Measurements from ENCODE around the gene ZDHHC14. TPM values are rescaled to one million over a fixed set of nuclear protein-coding genes. Genes with fewer than 3 reads are reported as not detected.

ZDHHC14 gene
- total and polyA plus RNA-seq, 8 donors = 3.4 to 25.7 (median 7.4) TPM

GRCh38 chr6:157712585-157713295 lies 331.8 kb downstream of the ZDHHC14 start:
- 90 to 96% (median 92%) methylated on average over 7 to 8 of the region's 8 CpGs for WGBS, 5 donors
- DNase-seq = no peak
- Histone ChIP-seq H3K4me1 (peaks cover 0 to 27% (median 4%) of the 10 kb centered on the region in 4 donors), H3K9me3 (no peaks in the 10 kb centered on the region), H3K27me3 (no peaks in the 10 kb centered on the region), H3K4me3 (no peak overlapping the region), H3K36me3 (no peaks in the 10 kb centered on the region), H3K27ac (no peak overlapping the region)
- intact Hi-C loops (cut with DNase I; ENCODE audit: low total_unique reads) = no loop called here
- TF ChIP-seq CTCF (IDR thresholded peaks at IDR 0.05) (no peak), POLR2AphosphoS5 (IDR thresholded peaks at IDR 0.05) (no peak), POLR2A (IDR thresholded peaks at IDR 0.05) (no peak), EP300 (IDR thresholded peaks at IDR 0.05) (no peak)

- no peak for TF ChIP-seq EP300 (IDR thresholded peaks at IDR 0.05)
- no peak for TF ChIP-seq POLR2AphosphoS5 (IDR thresholded peaks at IDR 0.05)
- no peak for TF ChIP-seq CTCF (IDR thresholded peaks at IDR 0.05)
- TF ChIP-seq POLR2A (IDR thresholded peaks at IDR 0.05) = no peak
- no peaks in the 10 kb centered on the region for H3K36me3 ChIP-seq
- DNase-seq = no peak
- no peaks in the 10 kb centered on the region for H3K9me3 ChIP-seq
- H3K27me3 ChIP-seq = no peaks in the 10 kb centered on the region
- peaks cover 0 to 27% (median 4%) of the 10 kb centered on the region in 4 donors for H3K4me1 ChIP-seq
- 93 to 96% (median 95%) methylated on average over 11 to 12 of the region's 12 CpGs for WGBS, 5 donors
- H3K4me3 ChIP-seq = no peak overlapping the region
- intact Hi-C loops (cut with DNase I; ENCODE audit: low total_unique reads) = no loop called here
- no peak overlapping the region for H3K27ac ChIP-seq
These were observed 332.6 kb downstream of the ZDHHC14 start for GRCh38 chr6:157713451-157714152.

GRCh38 chr6:157714153-157714490 lies 333.1 kb downstream of the ZDHHC14 start:
- peak overlapping the region in 1 of 5 donors; percentile 71 for H3K27ac ChIP-seq
- TF ChIP-seq EP300 (IDR thresholded peaks at IDR 0.05) (no peak), POLR2A (IDR thresholded peaks at IDR 0.05) (no peak), CTCF (IDR thresholded peaks at IDR 0.05) (no peak), POLR2AphosphoS5 (IDR thresholded peaks at IDR 0.05) (no peak)
- no peak for DNase-seq
- 87 to 100% (median 90%) methylated on average over 1 of the region's 1 CpG for WGBS, 5 donors
- no peak overlapping the region for H3K4me3 ChIP-seq
- H3K27me3 ChIP-seq = no peaks in the 10 kb centered on the region
- H3K9me3 ChIP-seq = no peaks in the 10 kb centered on the region
- H3K4me1 ChIP-seq = peaks cover 0 to 27% (median 4%) of the 10 kb centered on the region in 4 donors
- H3K36me3 ChIP-seq = no peaks in the 10 kb centered on the region
- intact Hi-C loops (cut with DNase I; ENCODE audit: low total_unique reads) = no loop called here

- H3K4me3 ChIP-seq = no peak overlapping the region
- no peaks in the 10 kb centered on the region for H3K36me3 ChIP-seq
- 55 to 79% (median 58%) methylated on average over 6 of the region's 6 CpGs for WGBS, 5 donors
- DNase-seq = peak in 1 of 2 donors; percentile 83
- intact Hi-C loops (cut with DNase I; ENCODE audit: low total_unique reads) = no loop called here
- peaks cover 0 to 27% (median 4%) of the 10 kb centered on the region in 4 donors for H3K4me1 ChIP-seq
- TF ChIP-seq EP300 (IDR thresholded peaks at IDR 0.05) = no peak
- peak in 2 of 3 donors; percentile 38 to 49 for TF ChIP-seq POLR2AphosphoS5 (IDR thresholded peaks at IDR 0.05)
- peak overlapping the region in 4 of 5 donors; percentile 45 to 76 (median 61) for H3K27ac ChIP-seq
- no peaks in the 10 kb centered on the region for H3K27me3 ChIP-seq
- H3K9me3 ChIP-seq = no peaks in the 10 kb centered on the region
These were observed 334.8 kb downstream of the ZDHHC14 start for GRCh38 chr6:157715728-157716164.
